Nephron (organoid): ENCODE data around the gene NEDD4L.

Experiments used
- H3K27ac Mint-ChIP-seq, 3 experiments: 2 replicates each; pipeline ENCODE4 v1.8.0; 2020; ENCODE audit warnings: mixed read lengths in 3 of 3, mild to moderate bottlenecking in 2 of 3, moderate library complexity in 1 of 3
- H3K27me3 Mint-ChIP-seq: 2 replicates; pipeline ENCODE4 v1.8.0; 2021; ENCODE audit warnings: low read depth, mild to moderate bottlenecking, moderate library complexity, mixed read lengths
- H3K36me3 Mint-ChIP-seq: 2 replicates; pipeline ENCODE4 v1.8.0; 2020; ENCODE audit warnings: low read depth, mixed read lengths
- H3K4me1 Mint-ChIP-seq: 2 replicates; pipeline ENCODE4 v1.8.0; 2020; ENCODE audit warnings: mixed read lengths
- H3K4me3 Mint-ChIP-seq, 3 experiments: 2 replicates each; pipeline ENCODE4 v1.8.0; 2020; ENCODE audit warnings: mild to moderate bottlenecking in 3 of 3, mixed read lengths in 3 of 3, moderate library complexity in 2 of 3
- H3K9me3 Mint-ChIP-seq: 2 replicates; pipeline ENCODE4 v1.8.0; 2020; ENCODE audit warnings: mixed read lengths
- CTCF ChIP-seq, 3 experiments: fragments of 200-600 bp; sonication (generic); IDR thresholded peaks; one replicate each; pipeline ENCODE4 v1.5.0; 2021; ENCODE audit warnings: antibody characterized with exemption in 3 of 3; ENCODE audit not compliant: unreplicated experiment in 3 of 3

The NEDD4L gene

GRCh38 chr18:58192519-58192918, 148.5 kb downstream of the NEDD4L start:
- Mint-ChIP-seq H3K9me3 (no peaks in the 10 kb centered on the region), H3K4me1 (peaks cover 55% of the 10 kb centered on the region), H3K36me3 (no peaks in the 10 kb centered on the region), H3K4me3 (no peak overlapping the region), H3K27ac (peak overlapping the region in 1 of 3 experiments; percentile 8), H3K27me3 (peaks cover 14% of the 10 kb centered on the region)
- TF ChIP-seq CTCF (IDR thresholded peaks at IDR 0.05; ENCODE audit: unreplicated experiment in 3 of 3), result no peak

GRCh38 chr18:58194028-58194427, 150.0 kb downstream of the NEDD4L start:
- Mint-ChIP-seq H3K27ac (peak overlapping the region; percentile 0 to 67 (median 2)), H3K4me1 (peaks cover 44% of the 10 kb centered on the region), H3K36me3 (no peaks in the 10 kb centered on the region), H3K9me3 (no peaks in the 10 kb centered on the region), H3K27me3 (peaks cover 10% of the 10 kb centered on the region), H3K4me3 (no peak overlapping the region)
- TF ChIP-seq CTCF (IDR thresholded peaks at IDR 0.05; ENCODE audit: unreplicated experiment in 3 of 3), result peak; percentile 44 to 55 (median 45)

- no peaks in the 10 kb centered on the region for H3K36me3 Mint-ChIP-seq
- peaks cover 35% of the 10 kb centered on the region for H3K4me1 Mint-ChIP-seq
- TF ChIP-seq CTCF (IDR thresholded peaks at IDR 0.05; ENCODE audit: unreplicated experiment in 3 of 3), result no peak
- peak overlapping the region; percentile 80 to 89 (median 87) for H3K4me3 Mint-ChIP-seq
- H3K27ac Mint-ChIP-seq, result peak overlapping the region; percentile 48 to 85 (median 83)
- no peaks in the 10 kb centered on the region for H3K9me3 Mint-ChIP-seq
- H3K27me3 Mint-ChIP-seq, result peaks cover 10% of the 10 kb centered on the region
These were observed 151.3 kb downstream of the NEDD4L start for GRCh38 chr18:58195278-58195765.

- Mint-ChIP-seq H3K9me3 (no peaks in the 10 kb centered on the region), H3K4me1 (peaks cover 35% of the 10 kb centered on the region), H3K4me3 (peak overlapping the region; percentile 80 to 89 (median 87)), H3K27me3 (peaks cover 10% of the 10 kb centered on the region), H3K36me3 (no peaks in the 10 kb centered on the region), H3K27ac (peak overlapping the region; percentile 48 to 85 (median 83))
- TF ChIP-seq CTCF (IDR thresholded peaks at IDR 0.05; ENCODE audit: unreplicated experiment in 3 of 3), result no peak
These were observed 152.1 kb downstream of the NEDD4L start for GRCh38 chr18:58196164-58196563.

GRCh38 chr18:58196881-58197872, 153.2 kb downstream of the NEDD4L start:
- peaks cover 10% of the 10 kb centered on the region for H3K27me3 Mint-ChIP-seq
- peak overlapping the region; percentile 48 to 83 (median 56) for H3K27ac Mint-ChIP-seq
- no peaks in the 10 kb centered on the region for H3K36me3 Mint-ChIP-seq
- peak overlapping the region; percentile 80 to 89 (median 87) for H3K4me3 Mint-ChIP-seq
- no peak for TF ChIP-seq CTCF (IDR thresholded peaks at IDR 0.05; ENCODE audit: unreplicated experiment in 3 of 3)
- H3K9me3 Mint-ChIP-seq, result no peaks in the 10 kb centered on the region
- peaks cover 44% of the 10 kb centered on the region for H3K4me1 Mint-ChIP-seq
